GM21576 (cell line): ENCODE measurements around the gene GALNT17.

Source experiments
- ATAC-seq: cut with Tn5 transposase; IDR thresholded peaks from one replicate; pipeline ENCODE4 v1.9.1; 2021; ENCODE audit warnings: mild to moderate bottlenecking, moderate library complexity; ENCODE audit not compliant: unreplicated experiment

The GALNT17 gene

GRCh38 chr7:71278257-71278656, 146.3 kb downstream of the GALNT17 start:
- ATAC-seq, result no peak

GRCh38 chr7:71281261-71281660, 149.3 kb downstream of the GALNT17 start:
- no peak for ATAC-seq

- ATAC-seq, result no peak
Measured at GRCh38 chr7:71283802-71284201, 151.9 kb downstream of the GALNT17 start.

- no peak for ATAC-seq
Measured at GRCh38 chr7:71285571-71286145, 153.7 kb downstream of the GALNT17 start.

- ATAC-seq, result no peak
Measured at GRCh38 chr7:71286336-71286735, 154.4 kb downstream of the GALNT17 start.

GRCh38 chr7:71286924-71287323, 155.0 kb downstream of the GALNT17 start:
- no peak for ATAC-seq

GRCh38 chr7:71290452-71290851, 158.5 kb downstream of the GALNT17 start:
- no peak for ATAC-seq

GRCh38 chr7:71298378-71298777, 166.4 kb downstream of the GALNT17 start:
- ATAC-seq, result no peak

- no peak for ATAC-seq
Measured at GRCh38 chr7:71300086-71300485, 168.1 kb downstream of the GALNT17 start.

GRCh38 chr7:71300603-71301002, 168.7 kb downstream of the GALNT17 start:
- ATAC-seq, result no peak

GRCh38 chr7:71301167-71301566, 169.2 kb downstream of the GALNT17 start:
- no peak for ATAC-seq

GRCh38 chr7:71303566-71303965, 171.6 kb downstream of the GALNT17 start:
- no peak for ATAC-seq

GRCh38 chr7:71308096-71308495, 176.2 kb downstream of the GALNT17 start:
- ATAC-seq, result no peak

- ATAC-seq, result no peak
Measured at GRCh38 chr7:71311576-71311975, 179.6 kb downstream of the GALNT17 start.

- ATAC-seq, result no peak
Measured at GRCh38 chr7:71312755-71313490, 181.0 kb downstream of the GALNT17 start.

- no peak for ATAC-seq
Measured at GRCh38 chr7:71313553-71313952, 181.6 kb downstream of the GALNT17 start.

GRCh38 chr7:71320916-71321315, 189.0 kb downstream of the GALNT17 start:
- ATAC-seq, result no peak

- no peak for ATAC-seq
Measured at GRCh38 chr7:71322201-71322600, 190.3 kb downstream of the GALNT17 start.

GRCh38 chr7:71323726-71324125, 191.8 kb downstream of the GALNT17 start:
- no peak for ATAC-seq

GRCh38 chr7:71325151-71325550, 193.2 kb downstream of the GALNT17 start:
- no peak for ATAC-seq

GRCh38 chr7:71326595-71326994, 194.7 kb downstream of the GALNT17 start:
- no peak for ATAC-seq

GRCh38 chr7:71327946-71328345, 196.0 kb downstream of the GALNT17 start:
- no peak for ATAC-seq
